HAP-1 (cell line): Measurements from ENCODE around the gene KNTC1.
A peak's percentile ranks its signal among the peaks of the same experiment; 100 is the strongest.

Experiments
- DNase-seq, 2 experiments: peaks; one replicate each; pipeline ENCODE4 v3.0.0-alpha.2; 2016 to 2020; ENCODE audit warnings: low spot score in 2 of 2
- H3K27me3 ChIP-seq: fragments of 250-450 bp; sonication (Bioruptor Pico); 2 replicates; pipeline ENCODE4 v1.5.1; 2020; ENCODE audit warnings: low read depth, mild to moderate bottlenecking, moderate library complexity
- H3K36me3 ChIP-seq: fragments of 250-450 bp; sonication (Bioruptor Pico); replicated peaks from 2 replicates; pipeline ENCODE4 v1.5.1; 2020; ENCODE audit warnings: mild to moderate bottlenecking
- H3K4me1 ChIP-seq: fragments of 250-450 bp; sonication (Bioruptor Pico); 2 replicates; pipeline ENCODE4 v1.5.1; 2020; ENCODE audit warnings: mild to moderate bottlenecking
- H3K4me3 ChIP-seq: fragments of 250-450 bp; sonication (Bioruptor Pico); 2 replicates; pipeline ENCODE4 v1.5.1; 2020; ENCODE audit warnings: mild to moderate bottlenecking, moderate library complexity
- H3K9me3 ChIP-seq: fragments of 250-450 bp; sonication (Bioruptor Pico); 2 replicates; pipeline ENCODE4 v1.5.1; 2020; ENCODE audit warnings: mild to moderate bottlenecking, moderate library complexity
- in situ Hi-C: fragments of 300-500 bp; cut with MboI; formaldehyde crosslinking; loops from 3 replicates; pipeline ENCODE4 v1.14.3; 2020; ENCODE audit warnings: low sequenced_read_pairs, inconsistent platforms, mixed read lengths

The KNTC1 gene

DNA sequence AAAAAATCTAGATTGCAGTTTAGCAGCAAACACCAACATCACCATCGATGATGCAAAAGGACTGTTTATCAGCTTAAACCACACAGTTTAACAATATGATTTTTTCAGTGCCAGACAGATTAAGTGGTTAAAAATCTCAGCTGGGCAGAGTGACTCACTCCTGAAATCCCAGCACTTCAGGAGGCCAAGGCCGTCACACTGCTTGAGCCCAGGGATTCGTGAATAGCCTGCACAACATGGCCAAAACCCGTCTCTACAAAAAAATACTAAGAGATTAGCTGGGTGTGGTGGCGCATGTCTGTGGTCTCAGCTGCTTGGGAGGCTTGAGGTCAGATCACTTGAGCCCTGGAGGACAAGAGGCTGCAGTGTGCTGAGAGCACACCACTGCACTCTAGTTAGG, 9.2 kb upstream of the KNTC1 start:
- no peaks in the 10 kb centered on the region for H3K27me3 ChIP-seq
- no peaks in the 10 kb centered on the region for H3K4me1 ChIP-seq
- H3K9me3 ChIP-seq: no peaks in the 10 kb centered on the region
- H3K36me3 ChIP-seq: peaks cover 99% of the 10 kb centered on the region
- no peak for DNase-seq
- no peak overlapping the region for H3K4me3 ChIP-seq
- in situ Hi-C loops: loop anchor here (25.0 kb wide), 3 partner anchors 244 to 1094 kb away; partner anchors contain the start of genes CCDC62, DDX55 and DENR

- H3K9me3 ChIP-seq: no peaks in the 10 kb centered on the region
- H3K36me3 ChIP-seq: peaks cover 100% of the 10 kb centered on the region
- H3K4me1 ChIP-seq: peaks cover 10% of the 10 kb centered on the region
- no peak for DNase-seq
- H3K4me3 ChIP-seq: no peak overlapping the region
- no peaks in the 10 kb centered on the region for H3K27me3 ChIP-seq
- in situ Hi-C loops: loop anchor here (25.0 kb wide), 3 partner anchors 243 to 1093 kb away; partner anchors contain the start of genes CCDC62, DDX55 and DENR
Observed at GRCh38 chr12:122518908-122519307, 8.1 kb upstream of the KNTC1 start.

DNA sequence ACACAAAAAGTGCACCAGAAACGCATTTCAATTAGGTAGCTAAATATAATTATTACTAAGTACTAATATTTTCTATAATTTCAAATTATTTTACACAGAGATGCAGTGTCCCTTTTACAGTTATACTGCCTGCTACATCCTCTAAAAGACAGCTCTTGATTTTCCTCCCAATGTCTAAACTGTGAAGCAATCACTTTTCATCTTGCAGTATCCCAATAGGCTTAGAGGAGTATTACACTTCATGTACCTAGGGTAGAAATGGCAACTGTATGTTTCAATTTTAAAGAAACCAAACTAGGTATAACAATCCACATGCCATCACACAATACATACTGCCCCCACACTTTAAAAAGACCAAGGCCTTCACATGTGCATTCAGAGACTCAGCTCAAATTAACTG, 7.6 kb upstream of the KNTC1 start:
- no peaks in the 10 kb centered on the region for H3K9me3 ChIP-seq
- H3K27me3 ChIP-seq: no peaks in the 10 kb centered on the region
- H3K4me3 ChIP-seq: no peak overlapping the region
- in situ Hi-C loops: loop anchor here (25.0 kb wide), 3 partner anchors 243 to 1093 kb away; partner anchors contain the start of genes CCDC62, DDX55 and DENR
- peaks cover 100% of the 10 kb centered on the region for H3K36me3 ChIP-seq
- no peak for DNase-seq
- H3K4me1 ChIP-seq: peaks cover 12% of the 10 kb centered on the region

GRCh38 chr12:122520676-122521075, 6.4 kb upstream of the KNTC1 start:
- H3K36me3 ChIP-seq: peaks cover 98% of the 10 kb centered on the region
- H3K27me3 ChIP-seq: no peaks in the 10 kb centered on the region
- H3K4me3 ChIP-seq: no peak overlapping the region
- peaks cover 12% of the 10 kb centered on the region for H3K4me1 ChIP-seq
- H3K9me3 ChIP-seq: no peaks in the 10 kb centered on the region
- in situ Hi-C loops: loop anchor here (25.0 kb wide), 3 partner anchors 242 to 1092 kb away; partner anchors contain the start of genes CCDC62, DDX55 and DENR
- DNase-seq: no peak

DNA sequence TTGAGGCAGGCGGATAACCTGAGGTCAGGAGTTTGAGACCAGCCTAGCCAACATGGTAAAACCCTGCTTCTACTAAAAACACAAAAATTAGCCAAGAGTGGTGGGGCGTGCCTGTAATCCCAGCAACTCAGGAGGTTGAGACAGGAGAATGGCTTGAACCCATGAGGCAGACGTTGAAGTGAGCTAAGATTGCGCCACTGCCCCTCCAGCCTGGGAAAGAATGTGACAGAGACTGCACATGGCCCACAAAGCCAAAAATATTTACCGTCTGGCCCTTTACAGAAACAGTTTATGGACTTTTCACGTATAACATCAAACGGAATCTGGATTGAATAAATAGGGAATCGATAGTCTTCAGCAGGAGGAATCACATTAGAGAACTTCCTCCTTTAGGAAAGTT, 3.8 kb upstream of the KNTC1 start:
- H3K9me3 ChIP-seq: no peaks in the 10 kb centered on the region
- no peaks in the 10 kb centered on the region for H3K27me3 ChIP-seq
- H3K4me3 ChIP-seq: peak overlapping the region; percentile 78
- in situ Hi-C loops: loop anchor here (25.0 kb wide), 3 partner anchors 239 to 1089 kb away; partner anchors contain the start of genes CCDC62, DDX55 and DENR
- H3K4me1 ChIP-seq: peaks cover 15% of the 10 kb centered on the region
- DNase-seq: no peak
- H3K36me3 ChIP-seq: peaks cover 72% of the 10 kb centered on the region

DNA sequence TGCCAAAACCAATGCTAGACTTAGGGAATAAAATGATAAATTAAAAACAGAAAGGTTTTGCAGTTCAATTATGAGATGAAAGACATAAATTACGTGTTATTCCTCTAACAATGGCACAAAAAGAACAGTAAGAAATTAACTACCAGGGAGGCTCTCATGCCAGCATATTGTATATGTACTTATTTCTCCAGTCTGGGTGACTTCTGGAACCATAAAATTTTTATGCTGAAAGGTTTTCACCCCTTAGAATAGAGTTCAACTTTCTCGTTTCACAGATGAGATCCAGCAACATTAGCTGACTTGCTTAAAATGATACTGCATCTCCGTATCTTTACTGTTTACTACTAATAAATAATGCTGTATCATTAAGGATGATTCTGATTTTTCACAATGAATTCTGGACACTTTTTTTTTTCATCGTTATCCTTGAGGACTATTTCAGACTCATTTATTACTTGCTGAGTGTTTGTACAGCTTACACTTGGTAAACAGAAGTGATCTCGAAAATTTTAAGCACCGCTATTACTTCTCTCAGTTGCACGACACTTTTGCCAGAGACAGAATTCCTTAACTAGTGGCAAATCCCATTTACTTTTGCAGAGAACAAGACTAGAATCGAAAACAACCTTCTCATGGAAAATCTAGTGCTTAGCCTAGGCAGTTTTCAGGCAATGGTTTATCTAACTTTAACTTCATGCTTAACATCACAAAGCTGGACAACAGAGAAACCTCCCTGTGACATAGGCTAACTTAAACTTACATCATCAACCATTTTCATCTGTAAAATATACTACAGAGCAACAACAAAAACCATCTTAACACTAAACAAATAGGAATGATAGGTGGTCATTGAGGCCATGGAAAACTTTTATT, 3.0 kb upstream of the KNTC1 start:
- in situ Hi-C loops: loop anchor here (25.0 kb wide), 3 partner anchors 238 to 1088 kb away; partner anchors contain the start of genes CCDC62, DDX55 and DENR
- Histone ChIP-seq H3K4me1 (peaks cover 19% of the 10 kb centered on the region), H3K4me3 (peak overlapping the region; percentile 78), H3K9me3 (no peaks in the 10 kb centered on the region), H3K27me3 (no peaks in the 10 kb centered on the region), H3K36me3 (peaks cover 72% of the 10 kb centered on the region)
- DNase-seq: no peak

- Histone ChIP-seq H3K9me3 (no peaks in the 10 kb centered on the region), H3K36me3 (peaks cover 62% of the 10 kb centered on the region), H3K4me1 (peaks cover 19% of the 10 kb centered on the region), H3K27me3 (no peaks in the 10 kb centered on the region), H3K4me3 (peak overlapping the region; percentile 78)
- peak; percentile 19 to 54 for DNase-seq
- in situ Hi-C loops: no loop called here
Observed at GRCh38 chr12:122527478-122527944, 462 bp downstream of the KNTC1 start.

GRCh38 chr12:122528582-122528981, 1.5 kb downstream of the KNTC1 start:
- Histone ChIP-seq H3K36me3 (peaks cover 60% of the 10 kb centered on the region), H3K4me3 (peak overlapping the region; percentile 78), H3K4me1 (peaks cover 12% of the 10 kb centered on the region), H3K27me3 (no peaks in the 10 kb centered on the region), H3K9me3 (no peaks in the 10 kb centered on the region)
- DNase-seq: no peak
- in situ Hi-C loops: no loop called here

DNA sequence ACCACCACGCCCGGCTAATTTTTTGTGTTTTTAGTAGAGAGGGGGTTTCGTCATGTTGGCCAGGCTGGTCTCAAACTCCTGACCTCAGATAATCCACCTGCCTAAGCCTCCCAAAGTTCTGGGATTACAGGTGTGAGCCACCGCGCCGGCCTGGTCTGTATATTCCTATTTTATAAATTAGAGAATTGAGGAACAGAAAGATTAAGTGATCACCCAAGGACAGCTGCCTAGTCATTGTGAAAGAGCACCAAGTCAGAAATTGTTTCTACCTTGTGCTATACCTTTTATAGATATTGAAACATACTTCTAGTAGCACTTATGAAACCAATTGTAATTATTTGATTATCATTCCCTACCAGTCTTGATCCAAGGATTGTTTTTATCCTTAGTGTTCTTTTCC, 1.9 kb downstream of the KNTC1 start:
- no peaks in the 10 kb centered on the region for H3K27me3 ChIP-seq
- in situ Hi-C loops: no loop called here
- H3K4me1 ChIP-seq: peaks cover 8% of the 10 kb centered on the region
- H3K36me3 ChIP-seq: peaks cover 60% of the 10 kb centered on the region
- no peak for DNase-seq
- no peaks in the 10 kb centered on the region for H3K9me3 ChIP-seq
- no peak overlapping the region for H3K4me3 ChIP-seq

- in situ Hi-C loops: no loop called here
- Histone ChIP-seq H3K4me3 (no peak overlapping the region), H3K4me1 (no peaks in the 10 kb centered on the region), H3K27me3 (no peaks in the 10 kb centered on the region), H3K36me3 (peaks cover 79% of the 10 kb centered on the region), H3K9me3 (no peaks in the 10 kb centered on the region)
- no peak for DNase-seq
Observed at GRCh38 chr12:122533856-122534255, 6.8 kb downstream of the KNTC1 start.

GRCh38 chr12:122537021-122537420, 10.0 kb downstream of the KNTC1 start:
- no peak for DNase-seq
- in situ Hi-C loops: no loop called here
- H3K36me3 ChIP-seq: peaks cover 78% of the 10 kb centered on the region
- H3K4me1 ChIP-seq: no peaks in the 10 kb centered on the region
- H3K4me3 ChIP-seq: no peak overlapping the region
- no peaks in the 10 kb centered on the region for H3K9me3 ChIP-seq
- H3K27me3 ChIP-seq: no peaks in the 10 kb centered on the region

DNA sequence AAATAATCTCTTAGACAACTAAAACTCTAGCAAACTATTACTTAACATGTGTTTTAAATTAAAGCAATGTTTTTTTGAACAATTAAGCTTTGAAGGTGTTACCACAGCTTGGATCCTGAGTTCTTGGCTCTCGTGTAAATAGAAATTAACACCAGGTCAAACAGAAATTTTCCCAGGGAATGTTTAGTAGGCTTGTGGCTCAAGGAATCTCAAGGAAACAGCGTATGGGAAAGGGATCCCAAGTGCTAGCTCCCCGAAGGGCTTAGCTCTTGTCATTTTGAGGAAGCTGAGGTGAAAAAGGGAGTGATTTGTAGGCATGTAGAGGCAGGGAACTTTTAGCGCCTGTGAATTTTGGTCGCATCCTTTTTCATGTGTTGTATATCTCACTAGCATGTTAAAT, 11.4 kb downstream of the KNTC1 start:
- no peak overlapping the region for H3K4me3 ChIP-seq
- H3K36me3 ChIP-seq: peaks cover 79% of the 10 kb centered on the region
- H3K27me3 ChIP-seq: no peaks in the 10 kb centered on the region
- no peak for DNase-seq
- H3K4me1 ChIP-seq: no peaks in the 10 kb centered on the region
- H3K9me3 ChIP-seq: no peaks in the 10 kb centered on the region
- in situ Hi-C loops: no loop called here

- Histone ChIP-seq H3K27me3 (no peaks in the 10 kb centered on the region), H3K36me3 (peaks cover 82% of the 10 kb centered on the region), H3K4me1 (no peaks in the 10 kb centered on the region), H3K4me3 (no peak overlapping the region), H3K9me3 (no peaks in the 10 kb centered on the region)
- in situ Hi-C loops: no loop called here
- no peak for DNase-seq
Observed at GRCh38 chr12:122544537-122544936, 17.5 kb downstream of the KNTC1 start.

- H3K27me3 ChIP-seq: no peaks in the 10 kb centered on the region
- DNase-seq: no peak
- H3K36me3 ChIP-seq: peaks cover 86% of the 10 kb centered on the region
- no peak overlapping the region for H3K4me3 ChIP-seq
- H3K9me3 ChIP-seq: no peaks in the 10 kb centered on the region
- in situ Hi-C loops: no loop called here
- no peaks in the 10 kb centered on the region for H3K4me1 ChIP-seq
Observed at GRCh38 chr12:122545855-122546254, 18.8 kb downstream of the KNTC1 start.
